ENCODE data around the gene TXLNA.

Gene TXLNA

DNA sequence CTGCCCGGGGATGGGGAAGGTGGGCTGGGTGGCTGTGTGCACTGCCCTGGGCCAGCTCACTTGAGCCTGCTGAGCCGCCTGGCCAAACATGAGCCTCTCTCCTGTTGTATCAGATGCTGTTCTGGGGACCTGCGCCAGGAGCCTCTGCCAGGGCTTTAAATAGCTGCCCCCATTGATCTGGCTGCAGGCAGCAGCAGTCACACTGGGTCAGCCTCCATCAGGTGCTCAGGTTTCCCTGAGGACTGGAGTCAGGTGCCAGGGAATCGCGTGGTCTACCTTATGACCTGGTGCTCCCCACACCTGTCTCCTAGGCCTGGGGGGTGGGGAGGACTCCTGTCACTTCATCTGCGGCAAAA, 20.2 kb downstream of the TXLNA start:
- Histone ChIP-seq H3K9me3 (ENCODE audit: control insufficient read depth, insufficient read depth, low read length) (no peaks in the 10 kb centered on the region), H4K20me1 (ENCODE audit: control insufficient read depth, insufficient read depth, low read depth, low read length) (no peaks in the 10 kb centered on the region), H3K27me3 (ENCODE audit: control insufficient read depth, low read length) (no peaks in the 10 kb centered on the region), H3K27ac (ENCODE audit: low read depth, low read length) (peak overlapping the region; percentile 30; the same call in 1 of the 2 replicates), H3K4me1 (ENCODE audit: control insufficient read depth, low read length) (peaks cover 36% of the 10 kb centered on the region), H3K4me2 (ENCODE audit: low read length) (peak overlapping the region; percentile 83), H3F3A (ENCODE audit: control insufficient read depth, insufficient read depth) (peaks cover 12% of the 10 kb centered on the region; the same call in 1 of the 2 replicates), H3K36me3 (ENCODE audit: control insufficient read depth, low read length) (peaks cover 38% of the 10 kb centered on the region), H3K79me2 (ENCODE audit: control insufficient read depth, low read length) (no peaks in the 10 kb centered on the region), H3K4me3 (ENCODE audit: low read length) (peak overlapping the region; percentile 86), H3K9me2 (replicated peaks; ENCODE audit: control insufficient read depth, low read length) (no peaks in the 10 kb centered on the region)
- no peak for TF ChIP-seq EZH2phosphoT487 (IDR thresholded peaks at IDR 0.05; ENCODE audit: borderline replicate concordance, low read length)
- TF ChIP-seq, protein P1, sequence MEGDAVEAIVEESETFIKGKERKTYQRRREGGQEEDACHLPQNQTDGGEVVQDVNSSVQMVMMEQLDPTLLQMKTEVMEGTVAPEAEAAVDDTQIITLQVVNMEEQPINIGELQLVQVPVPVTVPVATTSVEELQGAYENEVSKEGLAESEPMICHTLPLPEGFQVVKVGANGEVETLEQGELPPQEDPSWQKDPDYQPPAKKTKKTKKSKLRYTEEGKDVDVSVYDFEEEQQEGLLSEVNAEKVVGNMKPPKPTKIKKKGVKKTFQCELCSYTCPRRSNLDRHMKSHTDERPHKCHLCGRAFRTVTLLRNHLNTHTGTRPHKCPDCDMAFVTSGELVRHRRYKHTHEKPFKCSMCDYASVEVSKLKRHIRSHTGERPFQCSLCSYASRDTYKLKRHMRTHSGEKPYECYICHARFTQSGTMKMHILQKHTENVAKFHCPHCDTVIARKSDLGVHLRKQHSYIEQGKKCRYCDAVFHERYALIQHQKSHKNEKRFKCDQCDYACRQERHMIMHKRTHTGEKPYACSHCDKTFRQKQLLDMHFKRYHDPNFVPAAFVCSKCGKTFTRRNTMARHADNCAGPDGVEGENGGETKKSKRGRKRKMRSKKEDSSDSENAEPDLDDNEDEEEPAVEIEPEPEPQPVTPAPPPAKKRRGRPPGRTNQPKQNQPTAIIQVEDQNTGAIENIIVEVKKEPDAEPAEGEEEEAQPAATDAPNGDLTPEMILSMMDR (IDR thresholded peaks at IDR 0.05; ENCODE audit: low read depth, low read length, poor library complexity, severe bottlenecking), result no peak

DNA sequence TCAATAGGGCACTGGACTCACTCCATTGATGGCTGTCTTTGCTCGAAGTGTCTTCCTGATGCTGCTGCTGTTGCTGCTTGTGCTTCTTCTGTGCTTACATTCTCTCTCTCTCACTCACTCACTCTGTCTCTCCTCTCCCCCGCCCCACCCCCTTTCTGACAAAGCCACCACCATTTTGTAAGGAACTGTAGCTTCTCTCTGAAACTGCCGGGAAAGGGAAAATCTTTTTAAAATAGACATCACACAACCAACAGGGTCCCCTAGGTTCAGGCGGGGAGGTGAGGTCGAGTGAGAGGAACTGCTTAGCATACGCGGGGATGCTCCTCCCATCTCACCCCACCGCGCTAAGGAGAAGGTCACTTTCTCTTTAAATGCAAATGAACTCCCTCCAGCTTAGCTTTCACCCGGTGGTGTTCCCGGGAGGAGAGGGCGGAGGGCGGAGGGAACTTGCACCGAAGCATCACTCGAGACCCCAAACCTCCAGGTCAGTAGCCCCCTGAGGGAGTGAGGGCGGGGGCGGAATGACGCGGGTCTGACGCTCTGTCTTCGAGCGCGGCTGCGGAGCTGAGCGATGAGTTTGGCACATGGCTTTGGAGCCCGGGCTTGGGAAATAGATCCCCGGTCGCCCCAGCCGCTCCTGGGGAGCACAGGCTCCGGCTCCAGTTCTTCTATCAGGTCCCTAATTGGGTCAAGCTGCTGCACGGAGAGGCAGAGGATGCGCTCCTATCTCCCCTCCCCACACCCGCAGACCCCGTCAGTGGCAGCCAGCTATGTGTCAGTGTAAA, 20.9 kb downstream of the TXLNA start, which contains the start of gene CCDC28B:
Gene CCDC28B, plus strand, starts transcription at position 370 of the 785 bp plus-strand sequence. CDS start 1,341 bp downstream, outside the sequence.
- Histone ChIP-seq H3F3A (ENCODE audit: control insufficient read depth, insufficient read depth) (peaks cover 13% of the 10 kb centered on the region; the same call in 1 of the 2 replicates), H3K79me2 (ENCODE audit: control insufficient read depth, low read length) (no peaks in the 10 kb centered on the region), H3K4me1 (ENCODE audit: control insufficient read depth, low read length) (peaks cover 40% of the 10 kb centered on the region), H3K36me3 (ENCODE audit: control insufficient read depth, low read length) (peaks cover 31% of the 10 kb centered on the region), H3K4me2 (ENCODE audit: low read length) (peak within 1 kb of the TSS; percentile 83), H3K4me3 (ENCODE audit: low read length) (peak within 1 kb of the TSS; percentile 86), H3K27ac (ENCODE audit: low read depth, low read length) (peak within 1 kb of the TSS; percentile 30; the same call in 1 of the 2 replicates), H3K9me2 (replicated peaks; ENCODE audit: control insufficient read depth, low read length) (no peaks in the 10 kb centered on the region), H3K27me3 (ENCODE audit: control insufficient read depth, low read length) (no peaks in the 10 kb centered on the region), H4K20me1 (ENCODE audit: control insufficient read depth, insufficient read depth, low read depth, low read length) (no peaks in the 10 kb centered on the region), H3K9me3 (ENCODE audit: control insufficient read depth, insufficient read depth, low read length) (no peaks in the 10 kb centered on the region)
- TF ChIP-seq, protein P1 (IDR thresholded peaks at IDR 0.05; ENCODE audit: low read depth, low read length, poor library complexity, severe bottlenecking), result no peak
- TF ChIP-seq EZH2phosphoT487 (IDR thresholded peaks at IDR 0.05; ENCODE audit: borderline replicate concordance, low read length), result no peak

DNA sequence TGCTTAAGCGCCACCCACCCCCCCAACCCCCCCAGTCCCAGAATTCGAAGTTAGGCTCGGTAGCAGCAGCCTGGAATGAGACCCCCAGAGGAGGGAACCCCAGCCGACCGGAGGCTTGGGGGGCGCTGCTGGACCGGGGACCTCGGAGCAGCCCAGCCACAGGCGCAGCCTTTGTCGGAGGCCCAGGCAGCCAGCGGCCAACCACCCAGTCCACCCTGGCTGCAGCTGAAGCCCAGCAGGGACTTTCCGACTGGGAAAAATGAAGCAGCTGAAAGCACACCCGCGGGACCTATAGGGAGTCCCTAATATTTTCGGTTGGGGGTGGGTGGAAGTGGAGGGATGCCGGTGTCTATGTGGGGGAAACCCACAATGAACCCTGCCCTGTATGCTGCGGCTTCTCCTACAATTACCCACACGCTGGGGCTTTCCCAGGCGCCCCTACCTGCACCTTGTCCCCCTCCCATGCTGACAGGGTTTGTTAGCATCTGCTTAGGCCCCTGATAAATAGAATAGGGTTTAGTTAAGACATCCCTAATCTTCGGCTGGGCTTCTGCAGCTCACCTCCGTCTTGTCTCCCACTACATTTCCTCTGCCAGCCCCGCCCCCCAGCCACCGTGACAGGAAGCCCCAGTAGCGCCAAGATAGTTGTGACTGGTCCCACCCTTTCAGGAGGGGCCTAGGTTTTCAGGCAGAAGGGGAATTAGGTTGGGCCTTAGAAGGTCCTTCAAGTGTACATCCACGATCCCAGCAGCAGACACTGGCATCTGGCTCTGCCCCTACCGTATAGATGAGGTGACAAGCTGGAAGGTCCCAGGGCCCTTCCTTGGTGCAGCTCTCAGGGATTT, 21.8 kb downstream of the TXLNA start:
- Histone ChIP-seq H3K27me3 (ENCODE audit: control insufficient read depth, low read length) (no peaks in the 10 kb centered on the region), H3K4me3 (ENCODE audit: low read length) (peak overlapping the region; percentile 86), H3K27ac (ENCODE audit: low read depth, low read length) (peak overlapping the region; percentile 1; the same call in 1 of the 2 replicates), H3K4me1 (ENCODE audit: control insufficient read depth, low read length) (peaks cover 43% of the 10 kb centered on the region), H3K4me2 (ENCODE audit: low read length) (peak overlapping the region; percentile 83), H3K36me3 (ENCODE audit: control insufficient read depth, low read length) (peaks cover 26% of the 10 kb centered on the region), H3K9me2 (replicated peaks; ENCODE audit: control insufficient read depth, low read length) (no peaks in the 10 kb centered on the region), H4K20me1 (ENCODE audit: control insufficient read depth, insufficient read depth, low read depth, low read length) (no peaks in the 10 kb centered on the region), H3F3A (ENCODE audit: control insufficient read depth, insufficient read depth) (peaks cover 11% of the 10 kb centered on the region; the same call in 1 of the 2 replicates), H3K79me2 (ENCODE audit: control insufficient read depth, low read length) (peaks cover 7% of the 10 kb centered on the region), H3K9me3 (ENCODE audit: control insufficient read depth, insufficient read depth, low read length) (no peaks in the 10 kb centered on the region)
- TF ChIP-seq, protein P1 (IDR thresholded peaks at IDR 0.05; ENCODE audit: low read depth, low read length, poor library complexity, severe bottlenecking), result peak; percentile 40
- TF ChIP-seq EZH2phosphoT487 (IDR thresholded peaks at IDR 0.05; ENCODE audit: borderline replicate concordance, low read length), result no peak

Data from DOHH2 (cell line).